Measurements from ENCODE around the gene MYOT.

MYOT gene

GRCh38 chr5:137826067-137826466, 41.6 kb upstream of the MYOT start:
- H3K4me3 ChIP-seq (ENCODE audit: low read depth, low read length), result no peak overlapping the region
- TF ChIP-seq POLR2A (IDR thresholded peaks at IDR 0.05; ENCODE audit: extremely low read depth, insufficient read length), result no peak
- TF ChIP-seq MAX (IDR thresholded peaks at IDR 0.05; ENCODE audit: low read depth, low read length), result no peak
- no peak for TF ChIP-seq MYC (IDR thresholded peaks at IDR 0.05; ENCODE audit: low read depth, low read length)
- no peak for TF ChIP-seq CTCF (IDR thresholded peaks at IDR 0.05; ENCODE audit: low read depth, low read length)
- DNase-seq (ENCODE audit: low read depth), result no peak

GRCh38 chr5:137828180-137828579, 39.5 kb upstream of the MYOT start:
- H3K4me3 ChIP-seq (ENCODE audit: low read depth, low read length), result no peak overlapping the region
- TF ChIP-seq POLR2A (IDR thresholded peaks at IDR 0.05; ENCODE audit: extremely low read depth, insufficient read length) (no peak), CTCF (IDR thresholded peaks at IDR 0.05; ENCODE audit: low read depth, low read length) (no peak), MAX (IDR thresholded peaks at IDR 0.05; ENCODE audit: low read depth, low read length) (no peak), MYC (IDR thresholded peaks at IDR 0.05; ENCODE audit: low read depth, low read length) (no peak)
- no peak for DNase-seq (ENCODE audit: low read depth)

GRCh38 chr5:137828664-137829063, 39.0 kb upstream of the MYOT start:
- no peak overlapping the region for H3K4me3 ChIP-seq (ENCODE audit: low read depth, low read length)
- DNase-seq (ENCODE audit: low read depth), result no peak
- TF ChIP-seq MAX (IDR thresholded peaks at IDR 0.05; ENCODE audit: low read depth, low read length) (no peak), CTCF (IDR thresholded peaks at IDR 0.05; ENCODE audit: low read depth, low read length) (no peak), POLR2A (IDR thresholded peaks at IDR 0.05; ENCODE audit: extremely low read depth, insufficient read length) (no peak), MYC (IDR thresholded peaks at IDR 0.05; ENCODE audit: low read depth, low read length) (no peak)

- no peak overlapping the region for H3K4me3 ChIP-seq (ENCODE audit: low read depth, low read length)
- DNase-seq (ENCODE audit: low read depth), result no peak
- no peak for TF ChIP-seq MYC (IDR thresholded peaks at IDR 0.05; ENCODE audit: low read depth, low read length)
- TF ChIP-seq MAX (IDR thresholded peaks at IDR 0.05; ENCODE audit: low read depth, low read length), result no peak
- TF ChIP-seq CTCF (IDR thresholded peaks at IDR 0.05; ENCODE audit: low read depth, low read length), result no peak
- no peak for TF ChIP-seq POLR2A (IDR thresholded peaks at IDR 0.05; ENCODE audit: extremely low read depth, insufficient read length)
Measured at GRCh38 chr5:137831105-137831504, 36.6 kb upstream of the MYOT start.

GRCh38 chr5:137831526-137831925, 36.1 kb upstream of the MYOT start:
- TF ChIP-seq MYC (IDR thresholded peaks at IDR 0.05; ENCODE audit: low read depth, low read length) (no peak), POLR2A (IDR thresholded peaks at IDR 0.05; ENCODE audit: extremely low read depth, insufficient read length) (no peak), MAX (IDR thresholded peaks at IDR 0.05; ENCODE audit: low read depth, low read length) (no peak), CTCF (IDR thresholded peaks at IDR 0.05; ENCODE audit: low read depth, low read length) (no peak)
- DNase-seq (ENCODE audit: low read depth), result no peak
- no peak overlapping the region for H3K4me3 ChIP-seq (ENCODE audit: low read depth, low read length)

GRCh38 chr5:137832416-137832815, 35.2 kb upstream of the MYOT start:
- no peak for TF ChIP-seq MAX (IDR thresholded peaks at IDR 0.05; ENCODE audit: low read depth, low read length)
- TF ChIP-seq CTCF (IDR thresholded peaks at IDR 0.05; ENCODE audit: low read depth, low read length), result no peak
- TF ChIP-seq POLR2A (IDR thresholded peaks at IDR 0.05; ENCODE audit: extremely low read depth, insufficient read length), result no peak
- TF ChIP-seq MYC (IDR thresholded peaks at IDR 0.05; ENCODE audit: low read depth, low read length), result no peak
- no peak for DNase-seq (ENCODE audit: low read depth)

More at GRCh38 chr5:137832416-137832815, 35.2 kb upstream of the MYOT start:
- no peak overlapping the region for H3K4me3 ChIP-seq (ENCODE audit: low read depth, low read length)

All from NB4 (cell line).